GM23338 (cell line): Measurements from ENCODE around the gene IRAK1BP1. TPM values are rescaled to one million over a fixed set of nuclear protein-coding genes. Genes with fewer than 3 reads are reported as not detected.

Experiments used
- ATAC-seq: fragments of 200-7000 bp; cut with Tn5 transposase; 3 replicates; pipeline ENCODE4 v1.9.1; 2020
- DNase-seq: peaks from one replicate; pipeline ENCODE4 v3.0.0-alpha.2; 2015; ENCODE audit warnings: low spot score
- H2AFZ ChIP-seq: fragments of 200-600 bp; sonication (generic); 2 replicates; pipeline ENCODE4 v1.8.0; 2016; ENCODE audit warnings: antibody characterized with exemption, mild to moderate bottlenecking, moderate library complexity
- H3F3A ChIP-seq: fragments of 200-600 bp; sonication (generic); replicated peaks from 2 replicates; pipeline ENCODE4 v1.8.0; 2017; ENCODE audit warnings: antibody characterized with exemption, mixed run types, low read depth
- H3K27ac ChIP-seq: fragments of 200-600 bp; sonication (generic); 2 replicates; pipeline ENCODE4 v1.6.1; 2016; ENCODE audit warnings: low read depth
- H3K27me3 ChIP-seq: fragments of 200-600 bp; sonication (generic); 2 replicates; pipeline ENCODE4 v1.8.0; 2016; ENCODE audit warnings: mild to moderate bottlenecking, mixed run types, moderate library complexity; ENCODE audit not compliant: insufficient read depth
- H3K36me3 ChIP-seq: fragments of 200-600 bp; sonication (generic); 2 replicates; pipeline ENCODE4 v1.8.0; 2016; ENCODE audit warnings: mild to moderate bottlenecking; ENCODE audit not compliant: insufficient read depth
- H3K4me1 ChIP-seq: fragments of 200-600 bp; sonication (generic); 2 replicates; pipeline ENCODE4 v1.8.0; 2016; ENCODE audit warnings: mild to moderate bottlenecking, moderate library complexity; ENCODE audit not compliant: insufficient read depth
- H3K4me2 ChIP-seq: fragments of 200-600 bp; sonication (generic); 2 replicates; pipeline ENCODE4 v1.7.1; 2017; ENCODE audit warnings: mixed run types
- H3K4me3 ChIP-seq: fragments of 200-600 bp; sonication (generic); 2 replicates; pipeline ENCODE4 v1.6.1; 2016; ENCODE audit warnings: mixed run types
- H3K79me2 ChIP-seq: fragments of 200-600 bp; sonication (generic); replicated peaks from 2 replicates; pipeline ENCODE4 v1.8.0; 2017; ENCODE audit warnings: mild to moderate bottlenecking; ENCODE audit not compliant: insufficient read depth
- H3K9me2 ChIP-seq: fragments of 200-600 bp; sonication (generic); 2 replicates; pipeline ENCODE4 v1.8.0; 2017; ENCODE audit not compliant: insufficient read depth
- H4K20me1 ChIP-seq: fragments of 200-600 bp; sonication (generic); replicated peaks from 2 replicates; pipeline ENCODE4 v1.8.0; 2017; ENCODE audit warnings: mild to moderate bottlenecking; ENCODE audit not compliant: insufficient read depth
- H3K27ac Mint-ChIP-seq: 2 replicates; pipeline ENCODE4 v1.8.0; 2020; ENCODE audit warnings: inconsistent platforms, mild to moderate bottlenecking, moderate library complexity, mixed read lengths
- H3K27me3 Mint-ChIP-seq: 3 replicates; pipeline ENCODE4 v1.8.0; 2022; ENCODE audit warnings: low read depth, mild to moderate bottlenecking, moderate library complexity, mixed read lengths, inconsistent platforms; ENCODE audit not compliant: insufficient read depth, poor library complexity
- H3K36me3 Mint-ChIP-seq: 3 replicates; pipeline ENCODE4 v1.8.0; 2021; ENCODE audit warnings: low read depth, mild to moderate bottlenecking, inconsistent platforms, moderate library complexity, mixed read lengths
- H3K4me1 Mint-ChIP-seq: 3 replicates; pipeline ENCODE4 v1.8.0; 2020; ENCODE audit warnings: mild to moderate bottlenecking, inconsistent platforms, mixed read lengths
- H3K4me3 Mint-ChIP-seq: 3 replicates; pipeline ENCODE4 v1.8.0; 2021; ENCODE audit warnings: moderate library complexity, mild to moderate bottlenecking, inconsistent platforms, mixed read lengths
- H3K9me3 Mint-ChIP-seq: 3 replicates; pipeline ENCODE4 v1.8.0; 2020; ENCODE audit warnings: moderate library complexity, mild to moderate bottlenecking, inconsistent platforms, mixed read lengths
- CREB1 ChIP-seq: fragments of 250-450 bp; sonication (Bioruptor Pico); IDR thresholded peaks from 2 replicates; pipeline ENCODE4 v1.5.0; 2020; ENCODE audit warnings: low read depth, mild to moderate bottlenecking, moderate library complexity
- EZH2 ChIP-seq: fragments of 200-600 bp; sonication (generic); IDR thresholded peaks from one replicate; pipeline ENCODE4 v1.8.0; 2017; ENCODE audit warnings: antibody characterized with exemption, mild to moderate bottlenecking, low read depth; ENCODE audit not compliant: unreplicated experiment
- EZH2phosphoT487 ChIP-seq: fragments of 200-600 bp; sonication (generic); IDR thresholded peaks from one replicate; pipeline ENCODE4 v1.8.1; 2018; ENCODE audit warnings: antibody characterized with exemption; ENCODE audit not compliant: unreplicated experiment
- POLR2AphosphoS5 ChIP-seq: IDR thresholded peaks from 2 replicates; pipeline ENCODE4 v1.6.1; 2016; ENCODE audit warnings: antibody characterized with exemption, low read depth
- ZNF114 ChIP-seq: fragments of 250-450 bp; sonication (Bioruptor Pico); IDR thresholded peaks from 2 replicates; pipeline ENCODE4 v1.5.0; 2020; ENCODE audit warnings: mild to moderate bottlenecking, moderate library complexity
- polyA plus RNA-seq: library from polyadenylated mRNA; unstranded; fragments of >200 nt; fragmentation: Nextera tagmentation; extraction: Ambion mirVana; gene quantifications from 2 replicates; pipeline ENCODE4 v1.2.1, GENCODE V29; 2016
- total RNA-seq: library from RNA; depleted of rRNA; stranded (reverse); fragments of >200 nt; shearing (Covaris generic); gene quantifications from 2 replicates; pipeline ENCODE4 v1.2.3, GENCODE V29; 2014
- TF ChIP-seq, protein P1 (sequence below): IDR thresholded peaks from 2 replicates; pipeline ENCODE4 v1.6.1; 2016; ENCODE audit warnings: antibody characterized with exemption
- TF ChIP-seq, protein P2 (sequence below), 2 experiments: fragments of 200-600 bp in 1 of 2; sonication (generic) in 1 of 2; conservative IDR thresholded peaks; 2 replicates each; pipeline versions ENCODE4 v1.5.1 to v1.6.1; 2016 to 2017; ENCODE audit warnings: antibody characterized with exemption in 2 of 2, low read depth in 2 of 2, mild to moderate bottlenecking in 2 of 2, moderate library complexity in 1 of 2
- TF ChIP-seq, protein P3 (sequence below): fragments of 250-450 bp; sonication (Bioruptor Pico); IDR thresholded peaks from 2 replicates; pipeline ENCODE4 v1.5.0; 2020; ENCODE audit warnings: mild to moderate bottlenecking, moderate library complexity

Gene IRAK1BP1
- total and polyA plus RNA-seq, 2 experiments from 2014 or later: 12.8 to 13.5 TPM

DNA sequence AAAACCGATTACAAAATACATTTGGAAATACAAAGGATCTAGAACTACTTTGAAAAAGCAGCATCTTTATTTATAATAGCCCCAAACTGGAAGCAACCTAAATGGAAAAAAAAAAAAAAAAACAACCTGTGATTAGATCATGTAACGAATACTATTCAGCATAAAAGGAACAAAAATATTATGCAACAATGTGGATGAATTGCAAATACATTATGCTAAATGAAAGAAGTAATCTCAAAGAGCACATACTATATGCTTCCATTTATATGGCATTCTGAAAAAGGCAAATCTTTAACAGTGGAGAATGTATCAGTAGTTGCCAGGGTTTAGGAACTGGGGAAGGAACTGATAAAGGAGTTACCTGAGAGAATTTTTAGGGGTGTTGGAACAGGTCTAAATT is 28.9 kb downstream of the IRAK1BP1 start:
- no peak overlapping the region for H3K4me2 ChIP-seq
- no peak for DNase-seq
- Mint-ChIP-seq H3K4me1 (no peaks in the 10 kb centered on the region), H3K36me3 (no peaks in the 10 kb centered on the region), H3K27ac (no peak overlapping the region), H3K9me3 (no peaks in the 10 kb centered on the region), H3K27me3 (no peaks in the 10 kb centered on the region), H3K4me3 (no peak overlapping the region)
- TF ChIP-seq, protein P1, sequence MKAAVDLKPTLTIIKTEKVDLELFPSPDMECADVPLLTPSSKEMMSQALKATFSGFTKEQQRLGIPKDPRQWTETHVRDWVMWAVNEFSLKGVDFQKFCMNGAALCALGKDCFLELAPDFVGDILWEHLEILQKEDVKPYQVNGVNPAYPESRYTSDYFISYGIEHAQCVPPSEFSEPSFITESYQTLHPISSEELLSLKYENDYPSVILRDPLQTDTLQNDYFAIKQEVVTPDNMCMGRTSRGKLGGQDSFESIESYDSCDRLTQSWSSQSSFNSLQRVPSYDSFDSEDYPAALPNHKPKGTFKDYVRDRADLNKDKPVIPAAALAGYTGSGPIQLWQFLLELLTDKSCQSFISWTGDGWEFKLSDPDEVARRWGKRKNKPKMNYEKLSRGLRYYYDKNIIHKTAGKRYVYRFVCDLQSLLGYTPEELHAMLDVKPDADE: no peak
- TF ChIP-seq EZH2 (no peak), ZNF114 (CRISPR knock-in tag) (no peak), EZH2phosphoT487 (no peak), POLR2AphosphoS5 (no peak), CREB1 (CRISPR knock-in tag) (no peak)
- TF ChIP-seq, protein P2, sequence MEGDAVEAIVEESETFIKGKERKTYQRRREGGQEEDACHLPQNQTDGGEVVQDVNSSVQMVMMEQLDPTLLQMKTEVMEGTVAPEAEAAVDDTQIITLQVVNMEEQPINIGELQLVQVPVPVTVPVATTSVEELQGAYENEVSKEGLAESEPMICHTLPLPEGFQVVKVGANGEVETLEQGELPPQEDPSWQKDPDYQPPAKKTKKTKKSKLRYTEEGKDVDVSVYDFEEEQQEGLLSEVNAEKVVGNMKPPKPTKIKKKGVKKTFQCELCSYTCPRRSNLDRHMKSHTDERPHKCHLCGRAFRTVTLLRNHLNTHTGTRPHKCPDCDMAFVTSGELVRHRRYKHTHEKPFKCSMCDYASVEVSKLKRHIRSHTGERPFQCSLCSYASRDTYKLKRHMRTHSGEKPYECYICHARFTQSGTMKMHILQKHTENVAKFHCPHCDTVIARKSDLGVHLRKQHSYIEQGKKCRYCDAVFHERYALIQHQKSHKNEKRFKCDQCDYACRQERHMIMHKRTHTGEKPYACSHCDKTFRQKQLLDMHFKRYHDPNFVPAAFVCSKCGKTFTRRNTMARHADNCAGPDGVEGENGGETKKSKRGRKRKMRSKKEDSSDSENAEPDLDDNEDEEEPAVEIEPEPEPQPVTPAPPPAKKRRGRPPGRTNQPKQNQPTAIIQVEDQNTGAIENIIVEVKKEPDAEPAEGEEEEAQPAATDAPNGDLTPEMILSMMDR (conservative IDR thresholded peaks at IDR 0.05; ENCODE audit: low read depth in 2 of 2): no peak
- TF ChIP-seq, protein P3, sequence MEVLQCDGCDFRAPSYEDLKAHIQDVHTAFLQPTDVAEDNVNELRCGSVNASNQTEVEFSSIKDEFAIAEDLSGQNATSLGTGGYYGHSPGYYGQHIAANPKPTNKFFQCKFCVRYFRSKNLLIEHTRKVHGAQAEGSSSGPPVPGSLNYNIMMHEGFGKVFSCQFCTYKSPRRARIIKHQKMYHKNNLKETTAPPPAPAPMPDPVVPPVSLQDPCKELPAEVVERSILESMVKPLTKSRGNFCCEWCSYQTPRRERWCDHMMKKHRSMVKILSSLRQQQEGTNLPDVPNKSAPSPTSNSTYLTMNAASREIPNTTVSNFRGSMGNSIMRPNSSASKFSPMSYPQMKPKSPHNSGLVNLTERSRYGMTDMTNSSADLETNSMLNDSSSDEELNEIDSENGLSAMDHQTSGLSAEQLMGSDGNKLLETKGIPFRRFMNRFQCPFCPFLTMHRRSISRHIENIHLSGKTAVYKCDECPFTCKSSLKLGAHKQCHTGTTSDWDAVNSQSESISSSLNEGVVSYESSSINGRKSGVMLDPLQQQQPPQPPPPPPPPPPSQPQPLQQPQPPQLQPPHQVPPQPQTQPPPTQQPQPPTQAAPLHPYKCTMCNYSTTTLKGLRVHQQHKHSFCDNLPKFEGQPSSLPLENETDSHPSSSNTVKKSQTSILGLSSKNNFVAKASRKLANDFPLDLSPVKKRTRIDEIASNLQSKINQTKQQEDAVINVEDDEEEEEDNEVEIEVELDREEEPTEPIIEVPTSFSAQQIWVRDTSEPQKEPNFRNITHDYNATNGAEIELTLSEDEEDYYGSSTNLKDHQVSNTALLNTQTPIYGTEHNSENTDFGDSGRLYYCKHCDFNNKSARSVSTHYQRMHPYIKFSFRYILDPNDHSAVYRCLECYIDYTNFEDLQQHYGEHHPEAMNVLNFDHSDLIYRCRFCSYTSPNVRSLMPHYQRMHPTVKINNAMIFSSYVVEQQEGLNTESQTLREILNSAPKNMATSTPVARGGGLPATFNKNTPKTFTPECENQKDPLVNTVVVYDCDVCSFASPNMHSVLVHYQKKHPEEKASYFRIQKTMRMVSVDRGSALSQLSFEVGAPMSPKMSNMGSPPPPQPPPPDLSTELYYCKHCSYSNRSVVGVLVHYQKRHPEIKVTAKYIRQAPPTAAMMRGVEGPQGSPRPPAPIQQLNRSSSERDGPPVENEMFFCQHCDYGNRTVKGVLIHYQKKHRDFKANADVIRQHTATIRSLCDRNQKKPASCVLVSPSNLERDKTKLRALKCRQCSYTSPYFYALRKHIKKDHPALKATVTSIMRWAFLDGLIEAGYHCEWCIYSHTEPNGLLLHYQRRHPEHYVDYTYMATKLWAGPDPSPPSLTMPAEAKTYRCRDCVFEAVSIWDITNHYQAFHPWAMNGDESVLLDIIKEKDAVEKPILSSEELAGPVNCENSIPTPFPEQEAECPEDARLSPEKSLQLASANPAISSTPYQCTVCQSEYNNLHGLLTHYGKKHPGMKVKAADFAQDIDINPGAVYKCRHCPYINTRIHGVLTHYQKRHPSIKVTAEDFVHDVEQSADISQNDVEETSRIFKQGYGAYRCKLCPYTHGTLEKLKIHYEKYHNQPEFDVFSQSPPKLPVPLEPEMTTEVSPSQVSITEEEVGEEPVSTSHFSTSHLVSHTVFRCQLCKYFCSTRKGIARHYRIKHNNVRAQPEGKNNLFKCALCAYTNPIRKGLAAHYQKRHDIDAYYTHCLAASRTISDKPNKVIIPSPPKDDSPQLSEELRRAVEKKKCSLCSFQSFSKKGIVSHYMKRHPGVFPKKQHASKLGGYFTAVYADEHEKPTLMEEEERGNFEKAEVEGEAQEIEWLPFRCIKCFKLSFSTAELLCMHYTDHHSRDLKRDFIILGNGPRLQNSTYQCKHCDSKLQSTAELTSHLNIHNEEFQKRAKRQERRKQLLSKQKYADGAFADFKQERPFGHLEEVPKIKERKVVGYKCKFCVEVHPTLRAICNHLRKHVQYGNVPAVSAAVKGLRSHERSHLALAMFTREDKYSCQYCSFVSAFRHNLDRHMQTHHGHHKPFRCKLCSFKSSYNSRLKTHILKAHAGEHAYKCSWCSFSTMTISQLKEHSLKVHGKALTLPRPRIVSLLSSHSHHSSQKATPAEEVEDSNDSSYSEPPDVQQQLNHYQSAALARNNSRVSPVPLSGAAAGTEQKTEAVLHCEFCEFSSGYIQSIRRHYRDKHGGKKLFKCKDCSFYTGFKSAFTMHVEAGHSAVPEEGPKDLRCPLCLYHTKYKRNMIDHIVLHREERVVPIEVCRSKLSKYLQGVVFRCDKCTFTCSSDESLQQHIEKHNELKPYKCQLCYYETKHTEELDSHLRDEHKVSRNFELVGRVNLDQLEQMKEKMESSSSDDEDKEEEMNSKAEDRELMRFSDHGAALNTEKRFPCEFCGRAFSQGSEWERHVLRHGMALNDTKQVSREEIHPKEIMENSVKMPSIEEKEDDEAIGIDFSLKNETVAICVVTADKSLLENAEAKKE: no peak
- no peaks in the 10 kb centered on the region for H3K79me2 ChIP-seq
- no peaks in the 10 kb centered on the region for H3K36me3 ChIP-seq
- no peaks in the 10 kb centered on the region for H3F3A ChIP-seq
- no peak overlapping the region for H2AFZ ChIP-seq
- H4K20me1 ChIP-seq: no peaks in the 10 kb centered on the region
- no peaks in the 10 kb centered on the region for H3K4me1 ChIP-seq
- no peak overlapping the region for H3K27ac ChIP-seq
- H3K27me3 ChIP-seq: no peaks in the 10 kb centered on the region
- no peak for ATAC-seq
- no peaks in the 10 kb centered on the region for H3K9me2 ChIP-seq
- no peak overlapping the region for H3K4me3 ChIP-seq
